ENCODE data around the gene KCNH8.

- TF ChIP-seq POLR2A (IDR thresholded peaks at IDR 0.05; ENCODE audit: low read depth, low read length) (no peak), POLR2AphosphoS5 (IDR thresholded peaks at IDR 0.05; ENCODE audit: low read depth, low read length) (no peak)
These were observed 322.8 kb downstream of the KCNH8 start for GRCh38 chr3:19471138-19471537.
